GM18498 (cell line): ENCODE measurements around the gene HEBP2.

ENCODE experiments used
- ATAC-seq: cut with Tn5 transposase; IDR thresholded peaks from one replicate; pipeline ENCODE4 v1.9.1; 2021; ENCODE audit warnings: mild to moderate bottlenecking, moderate library complexity; ENCODE audit not compliant: unreplicated experiment

The HEBP2 gene

GRCh38 chr6:138451043-138451442, 47.0 kb downstream of the HEBP2 start:
- no peak for ATAC-seq

- ATAC-seq: no peak
These were observed 51.1 kb downstream of the HEBP2 start for GRCh38 chr6:138454981-138455706.

GRCh38 chr6:138455746-138456400, 51.9 kb downstream of the HEBP2 start:
- ATAC-seq: peak; percentile 98

- peak; percentile 9 for ATAC-seq
These were observed 52.4 kb downstream of the HEBP2 start for GRCh38 chr6:138456401-138456790.

- ATAC-seq: no peak
These were observed 57.6 kb downstream of the HEBP2 start for GRCh38 chr6:138461647-138462046.

- ATAC-seq: no peak
These were observed 60.1 kb downstream of the HEBP2 start for GRCh38 chr6:138464085-138464484.

- ATAC-seq: no peak
These were observed 61.1 kb downstream of the HEBP2 start for GRCh38 chr6:138465007-138465645.

GRCh38 chr6:138467901-138468300, 63.9 kb downstream of the HEBP2 start:
- ATAC-seq: no peak

- ATAC-seq: no peak
These were observed 64.4 kb downstream of the HEBP2 start for GRCh38 chr6:138468320-138469015.
